ENCODE data around the gene DICER1.

GRCh38 chr14:95096476-95096875, 60.9 kb downstream of the DICER1 start:
- no peak for TF ChIP-seq CTCF (IDR thresholded peaks at IDR 0.05)
- TF ChIP-seq POLR2A (IDR thresholded peaks at IDR 0.05), result no peak
